NCI-H774 (cell line): Measurements from ENCODE around the gene NAA16.
"Not testable (repeated sequence)": the region's sequence is repeated elsewhere in the genome, so short reads cannot be mapped to it uniquely, and the experiment has no call there.

Experiments
- DNase-seq: peaks from one replicate; lab custom pipeline; 2025; lab: John Stamatoyannopoulos, UW

NAA16 gene

GRCh38 chr13:41310963-41311405 is at the start of gene NAA16:
TSS of gene NAA16 (plus strand) at chr13:41311267. CDS start at chr13:41311529, 262 bp downstream.
- DNase-seq = peak; percentile 62

- peak; percentile 45 for DNase-seq
Measured at GRCh38 chr13:41263261-41263971, 47.7 kb upstream of the NAA16 start, which contains the start of gene MTRF1. TSS of gene MTRF1 (minus strand) at chr13:41263576. CDS start at chr13:41260907, 2,669 bp downstream.

- no peak for DNase-seq
Measured at GRCh38 chr13:41267106-41267505, 44.0 kb upstream of the NAA16 start.

GRCh38 chr13:41268764-41269163 is 42.3 kb upstream of the NAA16 start:
- no peak for DNase-seq

- no peak for DNase-seq
Measured at GRCh38 chr13:41271456-41272285, 39.4 kb upstream of the NAA16 start.

GRCh38 chr13:41273831-41274441 is 37.1 kb upstream of the NAA16 start:
- no peak for DNase-seq

- DNase-seq = no peak
Measured at GRCh38 chr13:41274881-41275280, 36.2 kb upstream of the NAA16 start.

GRCh38 chr13:41276824-41277223 is 34.2 kb upstream of the NAA16 start:
- DNase-seq = no peak

GRCh38 chr13:41279156-41279555 is 31.9 kb upstream of the NAA16 start:
- not testable (repeated sequence) for DNase-seq

GRCh38 chr13:41282129-41282571 is 28.9 kb upstream of the NAA16 start:
- DNase-seq = no peak

- no peak for DNase-seq
Measured at GRCh38 chr13:41284512-41285288, 26.4 kb upstream of the NAA16 start.

GRCh38 chr13:41286370-41286769 is 24.7 kb upstream of the NAA16 start:
- DNase-seq = no peak

- DNase-seq = no peak
Measured at GRCh38 chr13:41289463-41289881, 21.6 kb upstream of the NAA16 start.

GRCh38 chr13:41291246-41291645 is 19.8 kb upstream of the NAA16 start:
- DNase-seq = no peak

- no peak for DNase-seq
Measured at GRCh38 chr13:41293272-41293671, 17.8 kb upstream of the NAA16 start.

GRCh38 chr13:41294914-41295313 is 16.2 kb upstream of the NAA16 start:
- DNase-seq = no peak

GRCh38 chr13:41295973-41296372 is 15.1 kb upstream of the NAA16 start:
- no peak for DNase-seq

GRCh38 chr13:41296879-41297646 is 14.0 kb upstream of the NAA16 start:
- DNase-seq = no peak

- DNase-seq = no peak
Measured at GRCh38 chr13:41299316-41300094, 11.6 kb upstream of the NAA16 start.

GRCh38 chr13:41302743-41303142 is 8.3 kb upstream of the NAA16 start:
- no peak for DNase-seq
